Measurements from ENCODE around the gene HHAT.
A peak's percentile ranks its signal among the peaks of the same experiment; 100 is the strongest.

Gene HHAT

GRCh38 chr1:210328746-210329503, at the start of gene HHAT:
Gene HHAT, plus strand, starts transcription at chr1:210328902. Its CDS starts 20,074 bp downstream, at chr1:210348976.
- ATAC-seq (peak; percentile 77), DNase-seq (peak; percentile 77)

DNA sequence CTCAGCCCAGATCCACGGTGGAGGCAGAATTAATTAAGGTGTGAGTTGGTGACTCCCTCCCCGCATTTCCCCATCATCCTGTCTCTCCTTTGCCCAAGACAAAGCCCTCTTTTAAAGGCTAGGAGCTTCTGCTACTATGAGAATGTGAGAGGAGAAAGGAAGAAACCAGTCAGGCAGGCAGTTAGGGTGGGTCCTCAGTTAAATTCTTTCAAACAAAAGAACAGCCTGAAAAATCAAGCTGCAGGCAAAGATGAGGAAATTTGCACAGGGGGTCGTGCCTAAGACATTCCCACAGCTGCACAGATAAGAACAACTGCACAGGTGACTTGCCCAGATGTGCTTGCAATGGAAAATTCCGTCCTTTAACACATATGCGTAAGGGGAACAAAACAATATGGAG, 48.5 kb upstream of the HHAT start:
- DNase-seq (no peak), ATAC-seq (no peak)

GRCh38 chr1:210288116-210288515, 40.6 kb upstream of the HHAT start:
- DNase-seq (no peak), ATAC-seq (no peak)

DNA sequence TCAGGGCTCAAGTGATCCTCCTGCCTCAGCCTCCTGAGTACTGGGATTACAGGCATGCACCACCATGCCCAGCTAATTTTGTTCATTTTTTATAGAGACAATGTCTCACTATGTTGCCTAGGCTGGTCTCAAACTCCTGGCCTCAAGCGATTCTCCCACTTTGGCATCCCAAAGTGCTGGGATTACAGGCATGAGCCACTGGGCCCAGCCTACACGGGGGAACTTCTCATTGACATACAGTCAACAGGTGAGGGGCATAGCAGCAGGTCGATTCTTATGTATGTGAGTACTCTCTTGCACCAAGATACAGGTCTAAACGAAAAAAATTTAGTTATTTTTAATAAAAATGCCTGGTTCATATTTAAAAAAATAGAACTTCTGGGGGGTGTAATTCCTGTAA, 39.5 kb upstream of the HHAT start:
- DNase-seq, result no peak
- no peak for ATAC-seq

DNA sequence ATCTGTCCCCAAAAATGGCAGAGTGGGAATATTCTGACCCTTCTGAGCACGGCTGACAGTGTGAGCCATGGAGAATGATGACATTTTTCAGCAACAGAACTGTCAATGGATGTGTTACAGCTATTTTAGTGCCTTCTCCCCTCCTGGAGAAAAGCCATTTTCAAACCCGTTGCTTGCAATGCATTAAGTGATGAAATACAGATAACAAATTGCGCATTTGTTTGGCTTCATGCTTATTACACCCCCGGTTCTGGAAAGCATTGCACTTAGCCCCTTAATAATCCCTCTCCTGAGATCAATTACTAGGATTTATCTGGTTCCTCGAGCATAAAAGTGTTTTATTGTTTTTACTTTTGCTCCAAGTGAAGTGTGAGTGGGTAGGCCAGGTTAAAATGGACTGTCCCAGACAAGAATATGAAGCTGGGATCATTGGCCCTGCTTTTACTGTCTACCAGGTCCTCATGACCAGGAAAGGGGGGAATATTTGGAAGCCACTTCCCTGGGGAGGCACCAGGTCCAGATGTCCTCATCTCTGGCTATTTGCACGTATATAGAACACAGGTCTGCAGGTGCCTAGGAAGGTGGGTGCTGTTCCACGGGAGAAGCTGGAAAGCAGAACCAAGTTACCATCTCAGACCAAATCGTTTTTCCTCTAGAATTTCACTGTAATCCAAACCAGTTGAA, 37.5 kb upstream of the HHAT start:
- ATAC-seq, result no peak

DNA sequence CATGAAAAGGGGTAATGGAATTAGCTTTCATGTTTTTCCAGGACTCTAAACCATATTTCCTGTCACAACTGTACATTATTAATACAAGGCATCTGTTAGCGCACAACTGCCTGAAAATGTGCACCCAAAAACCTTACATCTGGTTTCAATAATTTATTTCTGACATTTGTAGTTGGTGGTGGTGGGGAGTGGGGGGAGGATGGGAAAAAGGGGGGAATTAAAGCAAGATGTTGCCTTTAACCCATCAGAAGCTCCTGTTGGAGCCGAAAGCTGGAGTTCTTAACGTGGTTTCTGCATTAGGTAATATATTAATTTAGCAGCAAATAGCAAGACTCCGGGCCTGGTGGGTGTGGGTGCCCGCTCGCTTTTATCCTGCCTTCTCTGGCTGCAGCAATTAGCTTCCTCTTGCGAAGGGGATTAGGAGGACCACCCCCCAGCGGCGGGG, 36.9 kb upstream of the HHAT start:
- ATAC-seq, result no peak
- no peak for DNase-seq

More for the DNA sequence above, 37.5 kb upstream of the HHAT start:
- no peak for DNase-seq

- ATAC-seq, result peak; percentile 70
- DNase-seq, result peak; percentile 58
Measured at GRCh38 chr1:210292231-210292871, 36.4 kb upstream of the HHAT start.

DNA sequence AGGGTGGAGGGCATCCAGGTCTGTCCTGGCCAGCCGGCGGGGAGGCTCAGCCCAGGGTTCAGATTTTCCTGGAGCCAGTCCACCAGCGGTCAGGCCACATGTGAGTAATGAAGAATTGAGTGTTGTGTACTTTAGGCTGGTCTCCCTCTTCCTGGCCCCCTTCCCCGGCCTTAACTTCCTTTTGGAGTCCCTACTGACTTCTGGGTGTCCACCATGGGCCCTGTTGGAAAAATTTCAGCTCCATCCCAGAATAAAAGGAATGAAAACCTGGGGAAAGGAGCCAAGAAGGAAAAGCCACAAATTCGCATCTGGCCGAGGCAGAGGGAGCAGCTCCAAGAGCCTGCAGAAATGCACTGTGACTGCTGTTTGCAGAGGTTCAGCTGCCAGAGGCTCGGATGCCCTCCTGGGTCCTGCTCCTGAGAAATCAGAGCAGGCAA, 35.5 kb upstream of the HHAT start:
- ATAC-seq (no peak), DNase-seq (no peak)

- no peak for ATAC-seq
Measured at GRCh38 chr1:210294999-210295745, 33.5 kb upstream of the HHAT start.

GRCh38 chr1:210296682-210297081, 32.0 kb upstream of the HHAT start:
- ATAC-seq, result no peak

More at GRCh38 chr1:210294999-210295745, 33.5 kb upstream of the HHAT start:
- DNase-seq, result no peak

DNA sequence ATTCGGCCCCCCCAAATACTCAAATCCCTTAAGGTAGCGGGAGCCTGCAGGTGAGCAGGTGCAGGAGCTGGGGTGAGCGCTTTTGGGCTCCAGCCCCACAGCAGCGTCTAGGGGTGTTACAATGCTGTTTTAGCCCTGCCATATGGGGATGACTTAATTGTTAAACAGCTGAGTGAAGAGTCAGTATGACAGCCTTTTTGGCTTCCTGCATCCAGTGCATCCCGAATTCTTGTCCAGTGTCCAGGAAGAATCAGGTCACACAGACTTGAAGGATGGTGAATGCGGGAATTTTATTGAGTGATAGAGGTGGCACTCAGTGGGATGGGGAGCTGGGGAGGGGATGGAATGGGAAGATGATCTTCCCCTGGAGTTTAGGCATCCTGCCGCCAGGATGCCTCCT, 30.4 kb upstream of the HHAT start:
- DNase-seq, result no peak
- ATAC-seq, result no peak

More at GRCh38 chr1:210296682-210297081, 32.0 kb upstream of the HHAT start:
- DNase-seq, result no peak

DNA sequence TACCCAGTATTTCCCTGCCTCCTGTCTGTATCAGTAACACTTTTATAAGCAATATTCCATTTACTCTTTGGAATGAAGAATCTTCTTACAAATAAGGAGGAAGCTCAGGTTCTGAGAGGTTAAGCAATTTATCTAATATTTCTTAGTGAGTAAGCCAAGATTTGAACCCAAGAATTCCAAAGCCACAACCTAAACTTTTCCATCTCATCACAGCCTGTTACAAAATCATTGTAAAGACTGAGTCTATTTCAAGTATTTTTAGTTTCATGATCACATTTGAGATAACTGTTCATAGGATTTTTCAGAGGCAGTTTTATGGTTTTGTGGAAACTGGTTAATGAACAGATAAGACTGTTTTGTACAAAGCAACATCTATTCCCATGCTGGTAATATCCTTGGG, 29.8 kb upstream of the HHAT start:
- no peak for ATAC-seq
- no peak for DNase-seq

- no peak for ATAC-seq
- no peak for DNase-seq
Measured at GRCh38 chr1:210299501-210299900, 29.2 kb upstream of the HHAT start.

GRCh38 chr1:210300923-210301614, 27.6 kb upstream of the HHAT start:
- DNase-seq (no peak), ATAC-seq (no peak)

DNA sequence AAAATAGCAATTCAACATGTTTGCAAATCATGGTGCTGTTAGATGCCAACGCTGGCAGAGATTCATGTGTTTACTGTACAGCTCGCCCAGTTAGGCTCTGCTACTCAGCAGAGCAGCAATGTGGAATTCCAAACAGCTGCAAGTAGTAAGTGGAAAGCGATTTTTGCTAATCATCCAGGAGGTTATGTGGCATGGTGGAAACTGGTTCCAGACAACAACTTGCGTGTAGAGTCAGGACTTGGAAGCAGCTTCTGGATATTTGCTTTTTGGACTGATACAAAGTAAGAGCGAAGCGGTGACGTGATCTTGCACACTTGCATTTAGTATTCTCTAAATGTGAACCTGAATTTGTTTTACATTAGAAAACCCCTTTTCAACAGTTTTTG, 27.1 kb upstream of the HHAT start:
- ATAC-seq (no peak), DNase-seq (no peak)

DNA sequence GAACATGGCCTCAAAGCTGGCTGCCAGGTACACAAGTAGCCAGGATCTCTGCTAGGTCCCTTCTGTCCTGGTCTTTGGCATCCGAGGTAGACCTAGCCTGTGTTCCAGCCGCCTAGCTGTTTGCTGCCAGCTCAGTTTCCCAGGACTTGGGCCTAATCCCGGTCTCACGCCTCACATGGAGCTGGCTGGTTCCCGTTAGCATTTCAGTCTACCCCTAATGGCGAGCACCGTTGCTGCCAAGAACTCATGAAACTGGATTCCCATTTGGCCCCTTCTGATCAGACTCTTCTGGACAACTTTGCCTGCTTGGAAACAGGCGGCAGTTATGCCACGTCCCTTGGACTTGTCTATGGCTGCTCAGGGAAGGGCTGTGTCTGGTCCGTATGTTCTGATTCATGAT, 26.2 kb upstream of the HHAT start:
- no peak for ATAC-seq

GRCh38 chr1:210303391-210303790, 25.3 kb upstream of the HHAT start:
- no peak for DNase-seq

More for the DNA sequence above, 26.2 kb upstream of the HHAT start:
- DNase-seq, result no peak

GRCh38 chr1:210310562-210311153, 18.0 kb upstream of the HHAT start:
- DNase-seq, result no peak
- no peak for ATAC-seq

More at GRCh38 chr1:210303391-210303790, 25.3 kb upstream of the HHAT start:
- ATAC-seq, result no peak

DNA sequence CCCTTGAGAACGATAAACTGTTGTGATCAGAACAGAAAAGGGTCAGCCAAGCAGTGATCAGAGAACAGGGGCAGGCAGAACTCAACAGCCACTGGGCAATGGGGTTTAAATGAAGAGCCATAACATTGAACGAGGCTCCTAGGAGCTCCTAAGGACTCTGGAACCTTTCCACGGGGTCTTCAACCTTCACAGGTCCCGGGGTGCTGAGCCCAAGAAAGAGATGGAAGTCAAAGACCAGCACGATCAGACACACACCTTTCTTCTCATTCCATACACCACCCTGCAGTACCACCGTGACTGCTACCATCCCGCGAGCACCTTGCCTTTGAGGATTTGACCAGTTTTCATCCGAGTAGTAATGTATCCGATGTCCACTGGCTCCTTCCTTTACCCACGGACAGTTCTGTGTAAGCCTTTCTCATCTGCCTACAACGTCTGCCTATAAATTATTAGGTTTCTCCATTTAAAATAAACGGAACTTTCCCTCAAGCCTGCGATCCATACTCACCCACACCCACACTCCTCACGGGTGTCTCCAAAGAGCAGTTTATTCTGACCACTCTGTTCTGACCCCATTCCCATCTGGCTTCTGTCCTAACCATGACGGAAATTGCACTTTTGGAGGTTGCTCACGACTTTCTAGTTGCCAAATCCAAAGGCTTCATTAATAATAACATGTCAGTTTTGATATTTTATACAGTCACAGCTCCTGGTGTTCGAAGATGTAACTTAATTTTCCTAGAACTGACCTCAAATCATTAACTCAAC, 16.8 kb upstream of the HHAT start:
- ATAC-seq (no peak), DNase-seq (no peak)

- no peak for DNase-seq
- ATAC-seq, result no peak
Measured at GRCh38 chr1:210313046-210313595, 15.6 kb upstream of the HHAT start.

Data from stimulated activated naive CD8-positive, alpha-beta T cell treated with anti-CD3 and anti-CD28 coated beads, Interleukin-15, Interleukin-2, amounts not matched to agents 100 U/mL and 50 U/mL, for 24 hours (primary cell).